Adrenal gland (tissue), 12 donors: ENCODE results near the gene GGT6. TPM values are rescaled to one million over a fixed set of nuclear protein-coding genes. Genes with fewer than 3 reads are reported as not detected.

Source experiments
- DNase-seq, 7 donors: peaks; one replicate each; pipeline ENCODE4 v3.0.0-alpha.2; 2019 to 2020
- H3K27ac ChIP-seq, 5 donors: fragments of 200-600 bp; sonication (generic) in 4 of 5; 1 replicate in 3 of 5; 2 replicates in 2 of 5; pipeline versions ENCODE4 v1.5.1 to v1.8.0; 2016 to 2020; ENCODE audit warnings: mild to moderate bottlenecking in 1 of 5
- H3K27me3 ChIP-seq: fragments of 200-600 bp; 2 replicates; pipeline ENCODE4 v1.8.0; 2021
- H3K36me3 ChIP-seq, 2 donors: fragments of 200-600 bp; replicated peaks in 1 of 2; 1 replicate in 1 of 2; 2 replicates in 1 of 2; pipeline versions ENCODE4 v1.5.1 to v1.8.0; 2018 to 2022
- H3K4me1 ChIP-seq, 2 donors: fragments of 200-600 bp; replicated peaks in 1 of 2; 1 replicate in 1 of 2; 2 replicates in 1 of 2; pipeline versions ENCODE4 v1.5.1 to v1.8.0; 2018 to 2021
- H3K4me3 ChIP-seq, 4 donors: fragments of 200-600 bp; sonication (generic) in 3 of 4; one replicate each; pipeline ENCODE4 v1.5.1; 2016 to 2018
- H3K9me3 ChIP-seq, 3 donors: fragments of 200-600 bp; sonication (generic) in 1 of 3; replicated peaks in 1 of 3; 1 replicate in 2 of 3; 2 replicates in 1 of 3; pipeline versions ENCODE4 v1.5.1 to v1.8.0; 2016 to 2021
- POLR2A ChIP-seq, 2 donors: fragments of 450-650 bp; IDR thresholded peaks; one replicate each; pipeline ENCODE4 v1.6.1; 2017; ENCODE audit warnings: antibody characterized with exemption in 2 of 2, mild to moderate bottlenecking in 2 of 2, moderate library complexity in 1 of 2
- WGBS, 4 donors: extraction: QIAGEN DNeasy Blood & Tissue Kit in 2 of 4; methylation state at CpG; one replicate each; pipeline versions ENCODE4 v1.1.5 to v1.1.7; 2013 to 2017; 5-methylcytosine and 5-hydroxymethylcytosine counted together
- intact Hi-C, 2 donors: fragments of 100-400 bp; cut with DNase I; formaldehyde crosslinking; loops; one replicate each; pipeline versions ENCODE4 v1.14.1 to v1.15.0; 2022 to 2023
- polyA plus RNA-seq, 3 donors: library from polyadenylated mRNA; stranded (reverse); fragments of 200-250 nt in 2 of 3; fragments of 350-450 nt in 1 of 3; fragmentation: Illumina TruSeq in 1 of 3; extraction: RNeasy Lipid Tissue Mini Kit (QIAGEN cat#74804) in 1 of 3; gene quantifications; one replicate each; pipeline ENCODE4 v1.2.3, GENCODE V29; 2013 to 2014
- total RNA-seq, 9 donors: library from RNA; depleted of rRNA in 4 of 9; stranded (reverse); fragments of >200 nt in 4 of 9; fragments of 120-200 nt in 1 of 9; fragmentation: NEBNext Ultra II Directional in 1 of 9; extraction: Animal tissue kit (Norgen Biotek cat#: 25700) in 1 of 9; gene quantifications; one replicate each; pipeline versions ENCODE4 v1.1.0 to v1.2.4, GENCODE V29; 2013 to 2023
- TF ChIP-seq, protein P1 (sequence below), 6 experiments: fragments of 450-650 bp in 4 of 6; fragments of 200-600 bp in 2 of 6; sonication (generic) in 1 of 6; IDR thresholded peaks; 1 replicate in 5 of 6; 2 replicates in 1 of 6; pipeline versions ENCODE4 v1.5.1 to v1.8.0; 2016 to 2021; ENCODE audit warnings: antibody characterized with exemption in 6 of 6, mild to moderate bottlenecking in 2 of 6, moderate library complexity in 1 of 6
- donor health status: healthy with polysubstance abuse.
- donor health status: Bipolar disorder and iron deficiency.
- donor health status: DM: yes; HTN: yes; CAD: no.
- donor health status: DM: no; HTN: no; CAD: no.
- donor health status: DM: no; HTN: no; CAD: no.
- donor health status: DM: yes; HTN: yes; CAD: no.

Gene GGT6
- total and polyA plus RNA-seq, 12 donors: 0.06 to 4.2 (median 0.88) TPM

- Histone ChIP-seq H3K27ac (no peak overlapping the region), H3K4me3 (no peak overlapping the region), H3K4me1 (peaks cover 0 to 1% of the 10 kb centered on the region in 2 donors), H3K27me3 (no peaks in the 10 kb centered on the region), H3K9me3 (no peaks in the 10 kb centered on the region), H3K36me3 (no peaks in the 10 kb centered on the region)
- intact Hi-C loops: no loop called here
- 90 to 95% (median 91%) methylated on average over 7 of the region's 7 CpGs for WGBS, 4 donors
- no peak for DNase-seq
- TF ChIP-seq, protein P1, sequence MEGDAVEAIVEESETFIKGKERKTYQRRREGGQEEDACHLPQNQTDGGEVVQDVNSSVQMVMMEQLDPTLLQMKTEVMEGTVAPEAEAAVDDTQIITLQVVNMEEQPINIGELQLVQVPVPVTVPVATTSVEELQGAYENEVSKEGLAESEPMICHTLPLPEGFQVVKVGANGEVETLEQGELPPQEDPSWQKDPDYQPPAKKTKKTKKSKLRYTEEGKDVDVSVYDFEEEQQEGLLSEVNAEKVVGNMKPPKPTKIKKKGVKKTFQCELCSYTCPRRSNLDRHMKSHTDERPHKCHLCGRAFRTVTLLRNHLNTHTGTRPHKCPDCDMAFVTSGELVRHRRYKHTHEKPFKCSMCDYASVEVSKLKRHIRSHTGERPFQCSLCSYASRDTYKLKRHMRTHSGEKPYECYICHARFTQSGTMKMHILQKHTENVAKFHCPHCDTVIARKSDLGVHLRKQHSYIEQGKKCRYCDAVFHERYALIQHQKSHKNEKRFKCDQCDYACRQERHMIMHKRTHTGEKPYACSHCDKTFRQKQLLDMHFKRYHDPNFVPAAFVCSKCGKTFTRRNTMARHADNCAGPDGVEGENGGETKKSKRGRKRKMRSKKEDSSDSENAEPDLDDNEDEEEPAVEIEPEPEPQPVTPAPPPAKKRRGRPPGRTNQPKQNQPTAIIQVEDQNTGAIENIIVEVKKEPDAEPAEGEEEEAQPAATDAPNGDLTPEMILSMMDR (IDR thresholded peaks at IDR 0.05): no peak
- TF ChIP-seq POLR2A (IDR thresholded peaks at IDR 0.05): no peak
Measured at GRCh38 chr17:4594406-4594805, 34.0 kb upstream of the GGT6 start.

- WGBS, 4 donors: 49 to 88% (median 80%) methylated on average over 3 to 14 of the region's 14 CpGs
- H3K36me3 ChIP-seq: no peaks in the 10 kb centered on the region
- no peaks in the 10 kb centered on the region for H3K9me3 ChIP-seq
- no peaks in the 10 kb centered on the region for H3K27me3 ChIP-seq
- H3K4me3 ChIP-seq: no peak overlapping the region
- no peak overlapping the region for H3K27ac ChIP-seq
- no peaks in the 10 kb centered on the region for H3K4me1 ChIP-seq
- no peak for DNase-seq
- TF ChIP-seq POLR2A (IDR thresholded peaks at IDR 0.05): no peak
- TF ChIP-seq, protein P1 (IDR thresholded peaks at IDR 0.05): no peak
- intact Hi-C loops: no loop called here
Measured at GRCh38 chr17:4593021-4593421, 32.6 kb upstream of the GGT6 start.

DNA sequence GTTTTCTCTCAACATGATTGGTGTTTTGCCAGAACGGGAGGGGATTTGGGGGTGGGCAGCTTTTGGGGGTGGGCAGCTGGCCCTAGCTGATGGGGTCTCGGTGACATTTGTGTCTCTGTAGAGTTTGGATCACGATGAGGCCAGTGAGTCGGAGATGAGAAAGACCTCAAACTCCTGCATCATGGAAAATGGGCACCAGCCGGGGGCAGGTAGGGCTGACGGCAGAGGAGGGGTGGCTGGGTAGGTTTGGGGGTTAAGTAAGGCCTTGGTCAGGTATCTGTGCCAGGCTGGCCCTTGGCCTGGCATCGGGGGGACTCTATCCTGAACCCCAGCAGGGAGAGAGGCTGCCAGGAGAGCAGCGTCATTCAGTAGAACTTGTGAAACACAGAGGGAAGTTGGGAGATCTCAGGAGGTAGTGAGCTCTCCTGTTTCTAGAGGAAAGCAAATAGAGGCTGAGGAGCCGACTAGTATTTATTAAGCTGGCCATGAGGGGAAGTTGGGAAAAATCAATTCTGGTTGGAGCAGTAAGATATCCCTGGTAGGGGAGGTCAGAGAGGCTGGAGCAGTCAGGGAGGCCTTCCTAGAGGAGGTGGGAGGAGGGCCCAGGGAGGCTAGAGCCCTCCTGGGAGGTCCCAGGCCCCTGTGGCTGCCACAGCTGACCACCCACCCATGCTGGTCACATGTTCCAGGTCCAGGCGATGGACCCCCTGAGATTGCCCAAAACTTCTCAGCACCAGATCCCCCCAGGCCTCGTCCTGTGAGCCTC lies 32.0 kb upstream of the GGT6 start:
- no peak overlapping the region for H3K4me3 ChIP-seq
- no peaks in the 10 kb centered on the region for H3K9me3 ChIP-seq
- no peak overlapping the region for H3K27ac ChIP-seq
- WGBS, 4 donors: 62 to 84% (median 80%) methylated on average over 11 of the region's 11 CpGs
- no peak for DNase-seq
- intact Hi-C loops: no loop called here
- H3K27me3 ChIP-seq: no peaks in the 10 kb centered on the region
- no peaks in the 10 kb centered on the region for H3K36me3 ChIP-seq
- no peak for TF ChIP-seq POLR2A (IDR thresholded peaks at IDR 0.05)
- TF ChIP-seq, protein P1 (IDR thresholded peaks at IDR 0.05): no peak
- no peaks in the 10 kb centered on the region for H3K4me1 ChIP-seq

- no peaks in the 10 kb centered on the region for H3K9me3 ChIP-seq
- TF ChIP-seq, protein P1 (IDR thresholded peaks at IDR 0.05): no peak
- TF ChIP-seq POLR2A (IDR thresholded peaks at IDR 0.05): no peak
- DNase-seq: peak in 1 of 7 donors; percentile 15
- H3K36me3 ChIP-seq: no peaks in the 10 kb centered on the region
- no peak overlapping the region for H3K4me3 ChIP-seq
- intact Hi-C loops: no loop called here
- no peak overlapping the region for H3K27ac ChIP-seq
- H3K4me1 ChIP-seq: no peaks in the 10 kb centered on the region
- no peaks in the 10 kb centered on the region for H3K27me3 ChIP-seq
- 55 to 79% (median 64%) methylated on average over 4 to 12 of the region's 12 CpGs for WGBS, 4 donors
Measured at GRCh38 chr17:4591529-4591928, 31.2 kb upstream of the GGT6 start.
